DMS 273 (cell line): Measurements from ENCODE around the gene S100Z.

Source experiments
- DNase-seq: peaks from one replicate; lab custom pipeline; 2025; ENCODE audit not compliant: unreplicated experiment; lab: John Stamatoyannopoulos, UW

Gene S100Z

DNA sequence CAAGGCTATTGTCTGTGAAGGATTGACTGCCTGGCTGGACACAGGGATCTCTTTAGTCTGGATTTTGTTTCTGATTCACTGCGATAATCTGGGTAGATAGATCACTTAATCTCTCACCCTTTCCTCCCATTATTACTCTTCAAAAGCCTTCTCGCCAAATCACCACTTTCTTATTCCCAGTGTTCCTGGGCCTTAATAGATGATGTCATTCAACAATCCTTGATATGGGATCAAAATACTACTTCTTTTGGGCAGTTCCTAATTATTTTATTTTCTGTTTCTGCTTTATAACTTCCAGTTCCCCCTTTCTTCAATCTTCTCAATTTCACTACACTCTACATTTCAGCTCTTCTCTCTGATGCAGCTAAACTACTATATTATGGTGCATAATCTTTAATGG lies 96.3 kb downstream of the S100Z start:
- no peak for DNase-seq

DNA sequence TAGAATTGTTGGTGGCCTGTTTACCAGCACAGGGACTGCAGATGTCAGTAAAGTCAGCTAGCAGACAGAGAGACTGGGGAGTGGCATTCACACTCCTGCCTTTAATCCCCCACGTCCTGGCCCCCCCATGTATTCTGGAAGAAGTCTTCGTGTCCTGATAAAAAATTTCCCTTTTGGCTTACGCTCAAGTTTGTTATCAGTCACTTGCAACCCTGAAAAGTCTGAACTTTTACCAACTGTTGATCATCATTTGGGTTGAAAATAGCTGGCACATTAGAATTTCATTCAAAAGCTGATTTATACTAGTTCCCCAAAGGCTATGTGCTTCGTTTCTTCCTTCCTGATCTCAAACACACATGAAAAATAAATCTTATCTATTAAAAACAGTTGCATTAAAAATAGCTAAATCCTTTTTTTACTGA lies 97.3 kb downstream of the S100Z start:
- no peak for DNase-seq

DNA sequence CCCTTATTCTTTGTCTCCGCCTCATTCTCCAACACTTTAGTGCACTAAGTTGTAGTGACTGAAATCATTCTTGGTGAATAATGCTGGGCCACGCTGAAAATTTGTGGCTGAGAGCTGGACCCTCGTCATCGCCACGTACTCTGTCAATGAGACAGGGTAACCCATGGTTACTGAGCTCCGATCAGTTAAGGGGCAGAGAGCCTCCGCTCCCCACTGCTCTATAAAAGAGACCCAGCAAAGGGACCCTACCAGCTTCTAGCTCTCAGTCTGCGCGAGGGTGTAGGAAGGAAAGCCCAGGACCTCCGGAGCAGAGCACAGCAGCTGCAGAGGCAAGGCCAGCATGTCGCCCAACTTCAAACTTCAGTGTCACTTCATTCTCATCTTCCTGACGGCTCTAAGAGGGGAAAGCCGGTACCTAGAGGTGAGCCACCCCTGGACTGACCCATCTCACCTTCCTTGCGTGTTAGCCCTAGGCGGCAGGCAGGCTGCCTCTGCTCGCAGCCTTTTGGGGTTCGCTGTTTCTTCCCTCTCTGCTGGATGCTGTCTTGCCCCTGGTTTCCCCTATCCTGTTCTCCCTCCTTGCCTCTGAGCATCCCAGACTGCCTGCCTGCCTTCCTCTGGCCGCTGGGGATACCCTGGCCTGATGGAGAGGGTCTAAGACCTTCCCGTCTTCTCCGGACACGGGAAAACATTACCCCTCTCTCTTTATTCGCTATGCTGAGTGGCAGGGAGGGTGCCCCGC lies 103.2 kb downstream of the S100Z start, which contains the start of gene CRHBP:
TSS of gene CRHBP (plus strand) at position 251 of the 742 bp plus-strand sequence. CDS start at position 341, 90 bp downstream.
- DNase-seq = no peak

DNA sequence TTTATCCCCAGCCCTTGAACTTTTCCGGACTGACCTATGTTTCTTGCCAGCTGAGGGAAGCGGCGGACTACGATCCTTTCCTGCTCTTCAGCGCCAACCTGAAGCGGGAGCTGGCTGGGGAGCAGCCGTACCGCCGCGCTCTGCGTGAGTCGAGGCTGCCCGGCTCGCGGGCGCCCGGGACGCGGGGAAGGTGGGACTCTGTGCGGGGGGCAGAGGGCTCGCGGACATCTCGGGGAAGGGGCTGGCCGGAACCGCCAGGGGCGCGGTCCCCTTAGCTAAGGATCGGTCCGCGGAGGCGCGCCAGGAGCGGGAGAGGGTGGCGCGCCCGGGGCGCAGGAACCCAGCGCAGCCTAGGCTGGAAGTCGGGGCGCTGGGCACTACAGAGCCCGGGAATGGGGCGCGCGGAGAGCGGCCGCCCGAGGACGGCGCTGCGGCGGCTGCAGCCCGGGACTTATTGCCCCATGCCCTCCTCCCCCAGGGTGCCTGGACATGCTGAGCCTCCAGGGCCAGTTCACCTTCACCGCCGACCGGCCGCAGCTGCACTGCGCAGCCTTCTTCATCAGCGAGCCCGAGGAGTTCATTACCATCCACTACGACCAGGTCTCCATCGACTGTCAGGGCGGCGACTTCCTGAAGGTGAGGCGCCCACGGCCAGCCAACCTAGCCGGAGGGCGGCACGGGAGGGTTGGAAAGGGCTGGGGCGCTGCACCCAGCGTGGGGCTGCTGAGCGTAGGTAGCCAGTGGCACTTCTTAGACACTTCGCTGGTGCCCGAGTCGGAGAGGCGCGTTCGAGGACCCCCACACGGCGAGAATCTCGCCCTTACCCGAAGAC lies 104.0 kb downstream of the S100Z start:
- peak; percentile 51 for DNase-seq

DNA sequence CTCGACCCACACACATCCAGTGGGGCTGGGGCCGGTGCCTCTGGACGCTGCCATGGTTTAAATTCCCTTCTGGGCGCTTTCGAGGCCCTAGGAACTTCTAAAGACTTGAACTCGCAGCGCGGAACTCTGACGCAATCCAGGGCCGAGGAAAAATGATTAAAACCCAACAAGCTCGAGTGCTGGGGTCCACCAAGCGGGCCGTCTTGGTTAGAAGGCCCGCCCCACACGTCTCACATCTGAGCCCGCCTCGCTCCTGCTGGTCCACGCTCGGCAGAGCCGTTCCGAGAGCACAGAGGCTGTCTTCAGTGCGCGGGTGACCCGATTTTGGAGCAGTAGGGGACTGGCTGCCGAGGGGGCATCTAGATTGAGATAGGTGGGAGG lies 104.6 kb downstream of the S100Z start:
- DNase-seq = no peak

- no peak for DNase-seq
These were observed 106.2 kb downstream of the S100Z start for GRCh38 chr5:76956033-76956432.

GRCh38 chr5:76958991-76959767 lies 109.4 kb downstream of the S100Z start:
- DNase-seq = no peak

DNA sequence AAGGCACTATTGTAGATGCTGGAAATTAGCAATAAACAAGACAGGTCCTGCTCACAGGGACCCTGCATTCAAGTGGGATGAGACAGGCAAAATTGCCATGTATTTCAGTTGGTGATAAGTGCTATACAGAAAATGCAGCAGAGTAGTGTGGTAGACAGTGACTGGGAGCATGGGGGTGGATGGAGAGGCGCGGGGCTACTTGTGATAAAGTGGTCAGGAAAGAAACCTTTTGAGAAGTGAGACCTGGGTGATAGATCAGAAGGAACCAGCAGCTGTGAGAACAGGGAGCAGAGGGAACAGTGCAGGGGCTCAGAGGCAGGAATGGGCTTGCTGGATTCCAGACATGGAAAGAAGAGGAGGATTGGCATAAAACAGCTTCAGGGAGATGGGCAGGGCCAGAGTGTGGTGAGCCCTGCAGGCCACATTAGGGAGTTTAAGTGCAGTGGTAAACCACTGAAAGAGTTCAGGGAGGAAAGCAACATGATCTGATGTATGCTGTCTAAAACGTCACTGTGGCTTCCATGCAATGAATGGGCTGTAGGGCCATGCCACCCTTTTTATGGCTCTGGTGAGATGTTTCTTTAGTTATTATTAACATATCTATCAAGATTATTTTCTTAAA lies 110.3 kb downstream of the S100Z start:
- peak; percentile 8 for DNase-seq

DNA sequence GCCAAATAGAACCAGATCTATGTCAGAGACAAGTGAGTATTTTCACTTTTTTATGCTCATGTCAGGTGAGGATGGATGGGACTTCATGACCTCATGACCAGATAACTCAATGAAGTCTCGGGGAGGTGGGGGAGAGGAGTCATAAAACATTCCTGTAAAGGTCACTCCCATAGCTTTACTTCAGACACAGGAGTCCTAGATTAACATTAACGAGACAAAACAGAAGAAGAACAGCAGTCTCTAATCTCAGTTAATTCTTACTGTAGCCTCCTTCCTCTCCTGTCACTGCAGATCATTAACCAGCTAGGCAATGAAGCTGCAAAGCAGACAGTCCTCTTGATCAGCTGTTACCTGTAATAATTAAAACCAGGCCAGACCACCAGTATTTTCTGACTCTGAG lies 114.2 kb downstream of the S100Z start:
- DNase-seq = no peak
